ENCODE data around the gene CHRNA3.

The CHRNA3 gene

DNA sequence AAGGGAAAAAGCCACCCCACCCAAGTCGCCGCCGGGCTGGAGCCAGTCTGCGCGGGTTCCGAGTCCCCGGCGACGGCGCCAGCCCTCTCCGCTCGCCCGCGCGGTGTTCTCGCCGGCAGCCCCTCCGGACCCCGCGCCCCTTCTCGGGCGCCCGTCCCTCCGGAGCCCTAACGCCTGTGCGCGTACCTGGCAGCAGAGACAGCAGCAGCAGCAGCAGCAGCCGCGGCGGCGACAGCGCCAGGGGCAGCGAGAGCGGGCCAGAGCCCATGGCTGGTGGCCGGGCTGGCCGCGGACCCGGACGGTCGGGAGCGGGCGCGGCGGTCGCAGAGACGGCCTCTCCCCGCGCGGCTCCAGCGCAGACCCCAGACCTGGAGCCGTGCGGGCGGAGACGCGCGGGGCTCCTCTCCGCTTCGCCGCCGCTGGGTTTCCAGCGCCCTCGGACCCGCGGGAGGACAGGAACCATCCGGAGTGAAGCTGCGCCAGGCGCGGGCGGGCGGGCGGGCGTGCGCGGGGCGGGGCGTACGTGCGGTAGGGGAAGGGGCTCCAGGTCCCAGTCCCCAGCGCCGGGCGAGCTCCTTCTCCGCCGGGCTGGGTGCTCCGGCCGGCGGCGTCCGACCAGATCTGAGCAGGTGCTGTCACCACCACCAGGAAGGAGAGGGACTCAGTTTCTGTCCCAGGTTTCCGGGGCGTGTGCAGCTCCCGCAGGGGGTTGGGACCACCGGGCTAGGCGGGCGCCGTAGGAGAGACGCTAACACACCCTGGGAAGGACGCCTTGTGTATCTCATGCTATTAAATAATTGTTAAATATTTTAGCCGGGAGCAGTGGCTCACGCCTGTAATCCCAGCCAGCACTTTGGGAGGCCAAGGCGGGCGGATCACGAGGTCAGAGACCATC is at the start of gene CHRNA3:
Gene CHRNA3, minus strand, starts transcription at position 470 of the 895 bp plus-strand sequence. Its CDS starts 202 bp downstream, at position 268.
- FAIRE-seq (no peak), DNase-seq (ENCODE audit: insufficient read length, low spot score) (no peak)
- TF ChIP-seq, protein P1, sequence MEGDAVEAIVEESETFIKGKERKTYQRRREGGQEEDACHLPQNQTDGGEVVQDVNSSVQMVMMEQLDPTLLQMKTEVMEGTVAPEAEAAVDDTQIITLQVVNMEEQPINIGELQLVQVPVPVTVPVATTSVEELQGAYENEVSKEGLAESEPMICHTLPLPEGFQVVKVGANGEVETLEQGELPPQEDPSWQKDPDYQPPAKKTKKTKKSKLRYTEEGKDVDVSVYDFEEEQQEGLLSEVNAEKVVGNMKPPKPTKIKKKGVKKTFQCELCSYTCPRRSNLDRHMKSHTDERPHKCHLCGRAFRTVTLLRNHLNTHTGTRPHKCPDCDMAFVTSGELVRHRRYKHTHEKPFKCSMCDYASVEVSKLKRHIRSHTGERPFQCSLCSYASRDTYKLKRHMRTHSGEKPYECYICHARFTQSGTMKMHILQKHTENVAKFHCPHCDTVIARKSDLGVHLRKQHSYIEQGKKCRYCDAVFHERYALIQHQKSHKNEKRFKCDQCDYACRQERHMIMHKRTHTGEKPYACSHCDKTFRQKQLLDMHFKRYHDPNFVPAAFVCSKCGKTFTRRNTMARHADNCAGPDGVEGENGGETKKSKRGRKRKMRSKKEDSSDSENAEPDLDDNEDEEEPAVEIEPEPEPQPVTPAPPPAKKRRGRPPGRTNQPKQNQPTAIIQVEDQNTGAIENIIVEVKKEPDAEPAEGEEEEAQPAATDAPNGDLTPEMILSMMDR (IDR thresholded peaks at IDR 0.05; ENCODE audit: insufficient read depth, missing control alignments) = no peak

DNA sequence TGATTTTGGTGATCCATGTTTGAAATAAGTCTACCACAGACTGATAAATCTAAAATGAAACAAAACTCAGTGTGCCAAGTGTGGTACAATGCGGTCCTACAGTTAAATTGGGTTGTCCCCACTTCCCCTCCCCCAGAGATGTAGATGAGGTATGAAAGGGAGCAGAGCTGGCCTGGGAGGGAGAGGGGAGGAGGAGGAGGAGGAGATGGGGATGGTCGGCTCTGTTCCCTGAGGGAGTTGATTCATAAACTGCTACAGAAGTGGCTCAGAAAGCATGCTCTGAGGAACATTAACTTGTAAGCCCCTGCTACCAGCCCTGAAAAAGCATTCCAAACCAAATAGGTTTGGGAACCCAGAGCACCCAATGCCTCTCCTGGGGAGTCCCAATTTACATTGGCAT is 48.2 kb upstream of the CHRNA3 start:
- TF ChIP-seq, protein P1 (IDR thresholded peaks at IDR 0.05; ENCODE audit: insufficient read depth, missing control alignments) = no peak
- DNase-seq (ENCODE audit: insufficient read length, low spot score) (no peak), FAIRE-seq (no peak)

DNA sequence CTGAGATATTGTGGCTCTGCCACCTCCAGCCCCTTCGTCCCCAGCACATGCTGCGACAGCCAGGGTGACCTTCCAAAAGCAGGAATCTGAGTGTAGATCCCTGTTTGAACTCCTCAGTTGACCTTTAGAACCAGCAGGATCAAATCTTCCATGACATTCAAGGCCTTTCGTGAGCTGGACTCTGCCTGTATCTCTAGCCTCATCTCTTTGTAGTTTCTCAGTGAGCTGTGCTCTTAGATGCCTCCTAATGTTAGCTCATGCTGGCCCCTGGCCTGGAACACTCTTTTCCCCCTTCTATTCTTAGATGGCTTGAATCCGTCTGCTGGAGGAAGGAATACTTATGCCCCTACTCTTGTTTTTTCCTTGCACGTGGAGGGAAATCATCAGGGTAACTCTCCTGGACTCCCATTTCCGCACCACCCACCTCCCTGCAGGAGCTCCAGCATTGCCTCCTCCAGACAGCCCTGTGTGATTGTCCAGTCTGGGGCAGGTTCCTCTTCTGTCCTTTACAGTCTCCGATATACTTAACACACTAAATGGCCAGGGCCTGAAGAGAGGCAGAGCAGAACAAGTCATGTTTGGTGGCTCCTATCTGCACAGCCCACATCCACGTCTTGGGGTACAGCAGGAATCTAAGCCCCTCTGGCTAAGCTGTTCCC is 46.9 kb upstream of the CHRNA3 start:
- TF ChIP-seq, protein P1 (IDR thresholded peaks at IDR 0.05; ENCODE audit: insufficient read depth, missing control alignments) = no peak
- DNase-seq (ENCODE audit: insufficient read length, low spot score) = no peak
- FAIRE-seq = no peak

DNA sequence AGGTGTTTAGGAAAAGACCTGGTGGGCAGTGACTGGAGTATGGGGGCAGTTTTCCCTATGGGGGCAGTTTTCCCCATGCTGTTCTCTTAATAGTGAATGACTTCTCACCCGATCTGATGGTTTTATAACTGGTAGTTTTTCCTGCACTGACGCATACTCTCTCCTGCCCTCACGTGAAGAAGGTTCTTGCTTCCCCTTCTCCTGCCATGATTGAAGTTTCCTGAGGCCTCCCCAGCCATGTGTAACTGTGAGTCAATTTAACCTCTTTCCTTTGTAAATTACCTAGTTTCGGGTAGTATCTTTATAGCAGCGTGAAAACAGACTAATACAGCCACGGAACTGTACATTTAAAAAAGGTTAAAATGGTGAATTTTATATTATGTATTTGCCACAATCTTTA is 45.2 kb upstream of the CHRNA3 start:
- DNase-seq (ENCODE audit: insufficient read length, low spot score) (no peak), FAIRE-seq (no peak)

DNA sequence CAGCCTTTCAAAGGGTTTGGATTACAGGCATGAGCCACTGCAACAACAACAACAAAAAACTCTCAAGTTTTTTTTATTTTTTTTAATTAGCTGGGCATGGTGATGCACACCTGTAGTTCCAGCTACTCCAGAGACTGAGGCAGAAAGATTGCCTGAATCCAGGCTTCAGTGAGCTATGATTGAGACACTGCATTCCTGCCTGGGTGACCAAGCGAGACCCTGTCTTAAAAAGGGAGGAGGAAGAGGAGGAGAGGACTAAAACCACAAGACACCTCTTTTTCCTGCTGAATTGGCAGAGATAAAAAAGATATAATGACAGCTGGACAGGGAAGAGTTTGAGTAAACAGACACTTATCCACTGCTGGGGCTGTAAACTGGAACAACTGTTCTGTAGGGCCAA is 42.9 kb upstream of the CHRNA3 start:
- FAIRE-seq = no peak
- TF ChIP-seq, protein P1 (IDR thresholded peaks at IDR 0.05; ENCODE audit: insufficient read depth, missing control alignments) = no peak
- DNase-seq (ENCODE audit: insufficient read length, low spot score) = no peak

More for the DNA sequence above, 45.2 kb upstream of the CHRNA3 start:
- TF ChIP-seq, protein P1 (IDR thresholded peaks at IDR 0.05; ENCODE audit: insufficient read depth, missing control alignments) = no peak

DNA sequence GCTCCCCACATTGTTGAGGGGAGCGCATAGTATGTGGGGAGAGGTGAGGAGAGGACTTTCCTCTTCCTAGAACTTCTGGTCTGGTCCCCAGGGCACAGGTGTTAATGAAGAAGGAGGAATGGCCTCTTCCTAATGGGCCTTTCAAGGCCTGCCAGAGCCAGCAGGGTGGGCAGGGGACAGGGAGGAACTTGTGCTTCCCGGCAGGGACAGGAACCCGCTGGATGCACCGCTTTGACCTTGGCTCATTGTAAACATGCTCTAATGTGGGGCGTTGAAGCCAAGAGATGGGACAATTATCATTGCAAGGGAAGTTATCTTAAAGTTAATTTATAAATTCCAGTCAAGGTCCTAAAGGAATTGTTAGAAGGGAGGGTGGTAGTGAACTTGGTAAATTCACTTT is 41.2 kb upstream of the CHRNA3 start:
- DNase-seq (ENCODE audit: insufficient read length, low spot score) = no peak
- FAIRE-seq = no peak
- TF ChIP-seq, protein P1 (IDR thresholded peaks at IDR 0.05; ENCODE audit: insufficient read depth, missing control alignments) = no peak

DNA sequence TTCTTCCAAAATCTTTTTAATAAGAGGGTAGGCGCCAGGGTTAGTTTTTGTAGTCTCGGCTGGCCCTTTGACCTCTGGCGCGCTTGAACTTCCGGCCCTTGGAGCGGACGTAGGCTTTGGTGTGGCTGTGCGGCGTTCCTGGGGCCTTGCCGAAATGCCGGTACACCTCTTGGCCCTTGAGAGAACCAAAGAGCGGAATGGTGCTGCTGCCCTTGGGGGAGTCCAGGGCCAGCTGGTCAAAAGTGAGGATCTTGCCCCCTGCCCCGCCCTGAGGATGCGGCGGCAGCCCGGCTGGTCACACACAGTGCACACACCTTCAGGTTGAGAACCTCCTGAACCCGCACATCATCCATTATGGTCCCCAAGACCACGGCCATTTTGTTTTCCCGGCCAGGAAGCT is 40.2 kb upstream of the CHRNA3 start:
- TF ChIP-seq, protein P1 (IDR thresholded peaks at IDR 0.05; ENCODE audit: insufficient read depth, missing control alignments) = no peak
- FAIRE-seq (no peak), DNase-seq (ENCODE audit: insufficient read length, low spot score) (no peak)
